ENCODE measurements around the gene LENG9.

The LENG9 gene

DNA sequence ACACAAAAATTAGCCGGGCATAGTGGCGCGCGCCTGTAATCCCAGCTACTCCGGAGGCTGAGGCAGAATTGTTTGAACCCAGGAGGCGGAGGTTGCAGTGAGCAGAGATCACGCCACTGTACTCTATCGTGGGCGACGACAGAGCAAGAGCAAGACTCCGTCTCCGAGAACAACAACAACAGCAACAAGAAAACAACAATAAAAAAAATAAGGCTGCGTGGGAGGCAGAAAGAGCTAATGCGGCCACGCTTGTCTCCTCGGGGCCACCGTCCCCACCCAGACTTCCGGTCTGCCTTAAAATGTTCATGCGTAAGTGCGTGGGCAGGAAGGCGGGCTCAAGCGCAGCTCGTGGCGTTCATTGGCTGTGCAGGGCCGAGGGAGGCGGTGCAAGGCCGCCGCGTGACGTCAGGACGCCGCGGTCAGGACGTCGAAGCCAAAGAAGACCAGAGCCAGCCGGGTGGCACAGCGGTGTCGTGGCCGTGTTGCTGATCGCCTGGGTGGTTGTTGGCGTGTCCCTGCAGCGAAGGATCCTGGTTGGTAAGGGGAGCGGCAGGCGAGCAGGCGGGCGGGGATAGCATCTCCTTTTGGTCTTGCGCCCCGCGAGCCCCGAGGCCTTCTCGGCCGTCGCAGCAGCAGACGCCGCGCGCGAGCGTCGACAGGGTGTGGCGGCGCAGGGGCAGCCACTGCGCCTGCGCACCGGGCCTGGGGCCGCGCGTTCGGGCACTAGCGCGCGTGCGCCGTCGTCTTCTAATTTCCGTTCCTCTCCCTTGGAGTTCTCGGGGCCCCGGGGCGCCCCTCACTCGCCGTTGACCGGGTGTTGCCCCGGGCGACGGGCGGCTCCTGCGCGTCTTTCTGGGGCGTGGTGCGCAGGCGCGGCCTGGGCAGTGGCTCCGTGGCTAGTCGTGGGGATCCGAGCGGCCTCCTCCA lies 14.5 kb downstream of the LENG9 start, which contains the start of gene LENG8 (continued):
- TF ChIP-seq ZNF23 (tag by site-specific recombination; IDR thresholded peaks at IDR 0.05; ENCODE audit: borderline replicate concordance), result no peak
- no peak for TF ChIP-seq ZNF350 (tag by site-specific recombination; IDR thresholded peaks at IDR 0.05)
- TF ChIP-seq, protein P1, sequence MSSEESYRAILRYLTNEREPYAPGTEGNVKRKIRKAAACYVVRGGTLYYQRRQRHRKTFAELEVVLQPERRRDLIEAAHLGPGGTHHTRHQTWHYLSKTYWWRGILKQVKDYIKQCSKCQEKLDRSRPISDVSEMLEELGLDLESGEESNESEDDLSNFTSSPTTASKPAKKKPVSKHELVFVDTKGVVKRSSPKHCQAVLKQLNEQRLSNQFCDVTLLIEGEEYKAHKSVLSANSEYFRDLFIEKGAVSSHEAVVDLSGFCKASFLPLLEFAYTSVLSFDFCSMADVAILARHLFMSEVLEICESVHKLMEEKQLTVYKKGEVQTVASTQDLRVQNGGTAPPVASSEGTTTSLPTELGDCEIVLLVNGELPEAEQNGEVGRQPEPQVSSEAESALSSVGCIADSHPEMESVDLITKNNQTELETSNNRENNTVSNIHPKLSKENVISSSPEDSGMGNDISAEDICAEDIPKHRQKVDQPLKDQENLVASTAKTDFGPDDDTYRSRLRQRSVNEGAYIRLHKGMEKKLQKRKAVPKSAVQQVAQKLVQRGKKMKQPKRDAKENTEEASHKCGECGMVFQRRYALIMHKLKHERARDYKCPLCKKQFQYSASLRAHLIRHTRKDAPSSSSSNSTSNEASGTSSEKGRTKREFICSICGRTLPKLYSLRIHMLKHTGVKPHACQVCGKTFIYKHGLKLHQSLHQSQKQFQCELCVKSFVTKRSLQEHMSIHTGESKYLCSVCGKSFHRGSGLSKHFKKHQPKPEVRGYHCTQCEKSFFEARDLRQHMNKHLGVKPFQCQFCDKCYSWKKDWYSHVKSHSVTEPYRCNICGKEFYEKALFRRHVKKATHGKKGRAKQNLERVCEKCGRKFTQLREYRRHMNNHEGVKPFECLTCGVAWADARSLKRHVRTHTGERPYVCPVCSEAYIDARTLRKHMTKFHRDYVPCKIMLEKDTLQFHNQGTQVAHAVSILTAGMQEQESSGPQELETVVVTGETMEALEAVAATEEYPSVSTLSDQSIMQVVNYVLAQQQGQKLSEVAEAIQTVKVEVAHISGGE (tag by site-specific recombination; conservative IDR thresholded peaks at IDR 0.05; ENCODE audit: low read depth), result peak; percentile 85
- TF ChIP-seq, protein P2, sequence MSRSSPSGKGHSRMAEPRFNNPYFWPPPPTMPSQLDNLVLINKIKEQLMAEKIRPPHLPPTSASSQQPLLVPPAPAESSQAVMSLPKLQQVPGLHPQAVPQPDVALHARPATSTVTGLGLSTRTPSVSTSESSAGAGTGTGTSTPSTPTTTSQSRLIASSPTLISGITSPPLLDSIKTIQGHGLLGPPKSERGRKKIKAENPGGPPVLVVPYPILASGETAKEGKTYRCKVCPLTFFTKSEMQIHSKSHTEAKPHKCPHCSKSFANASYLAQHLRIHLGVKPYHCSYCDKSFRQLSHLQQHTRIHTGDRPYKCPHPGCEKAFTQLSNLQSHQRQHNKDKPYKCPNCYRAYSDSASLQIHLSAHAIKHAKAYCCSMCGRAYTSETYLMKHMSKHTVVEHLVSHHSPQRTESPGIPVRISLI (tag by site-specific recombination; IDR thresholded peaks at IDR 0.05), result peak; percentile 94
- TF ChIP-seq ZNF37A (tag by site-specific recombination; IDR thresholded peaks at IDR 0.05), result no peak
- TF ChIP-seq EGR2 (tag by site-specific recombination; IDR thresholded peaks at IDR 0.05; ENCODE audit: low read depth), result peak; percentile 92
- TF ChIP-seq, protein P3, sequence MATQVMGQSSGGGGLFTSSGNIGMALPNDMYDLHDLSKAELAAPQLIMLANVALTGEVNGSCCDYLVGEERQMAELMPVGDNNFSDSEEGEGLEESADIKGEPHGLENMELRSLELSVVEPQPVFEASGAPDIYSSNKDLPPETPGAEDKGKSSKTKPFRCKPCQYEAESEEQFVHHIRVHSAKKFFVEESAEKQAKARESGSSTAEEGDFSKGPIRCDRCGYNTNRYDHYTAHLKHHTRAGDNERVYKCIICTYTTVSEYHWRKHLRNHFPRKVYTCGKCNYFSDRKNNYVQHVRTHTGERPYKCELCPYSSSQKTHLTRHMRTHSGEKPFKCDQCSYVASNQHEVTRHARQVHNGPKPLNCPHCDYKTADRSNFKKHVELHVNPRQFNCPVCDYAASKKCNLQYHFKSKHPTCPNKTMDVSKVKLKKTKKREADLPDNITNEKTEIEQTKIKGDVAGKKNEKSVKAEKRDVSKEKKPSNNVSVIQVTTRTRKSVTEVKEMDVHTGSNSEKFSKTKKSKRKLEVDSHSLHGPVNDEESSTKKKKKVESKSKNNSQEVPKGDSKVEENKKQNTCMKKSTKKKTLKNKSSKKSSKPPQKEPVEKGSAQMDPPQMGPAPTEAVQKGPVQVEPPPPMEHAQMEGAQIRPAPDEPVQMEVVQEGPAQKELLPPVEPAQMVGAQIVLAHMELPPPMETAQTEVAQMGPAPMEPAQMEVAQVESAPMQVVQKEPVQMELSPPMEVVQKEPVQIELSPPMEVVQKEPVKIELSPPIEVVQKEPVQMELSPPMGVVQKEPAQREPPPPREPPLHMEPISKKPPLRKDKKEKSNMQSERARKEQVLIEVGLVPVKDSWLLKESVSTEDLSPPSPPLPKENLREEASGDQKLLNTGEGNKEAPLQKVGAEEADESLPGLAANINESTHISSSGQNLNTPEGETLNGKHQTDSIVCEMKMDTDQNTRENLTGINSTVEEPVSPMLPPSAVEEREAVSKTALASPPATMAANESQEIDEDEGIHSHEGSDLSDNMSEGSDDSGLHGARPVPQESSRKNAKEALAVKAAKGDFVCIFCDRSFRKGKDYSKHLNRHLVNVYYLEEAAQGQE (tag by site-specific recombination; IDR thresholded peaks at IDR 0.05), result no peak
- peak; percentile 99 for TF ChIP-seq ZNF629 (tag by site-specific recombination; IDR thresholded peaks at IDR 0.05)
- TF ChIP-seq ZNF555 (tag by site-specific recombination; conservative IDR thresholded peaks at IDR 0.05), result no peak
- TF ChIP-seq, protein P4, sequence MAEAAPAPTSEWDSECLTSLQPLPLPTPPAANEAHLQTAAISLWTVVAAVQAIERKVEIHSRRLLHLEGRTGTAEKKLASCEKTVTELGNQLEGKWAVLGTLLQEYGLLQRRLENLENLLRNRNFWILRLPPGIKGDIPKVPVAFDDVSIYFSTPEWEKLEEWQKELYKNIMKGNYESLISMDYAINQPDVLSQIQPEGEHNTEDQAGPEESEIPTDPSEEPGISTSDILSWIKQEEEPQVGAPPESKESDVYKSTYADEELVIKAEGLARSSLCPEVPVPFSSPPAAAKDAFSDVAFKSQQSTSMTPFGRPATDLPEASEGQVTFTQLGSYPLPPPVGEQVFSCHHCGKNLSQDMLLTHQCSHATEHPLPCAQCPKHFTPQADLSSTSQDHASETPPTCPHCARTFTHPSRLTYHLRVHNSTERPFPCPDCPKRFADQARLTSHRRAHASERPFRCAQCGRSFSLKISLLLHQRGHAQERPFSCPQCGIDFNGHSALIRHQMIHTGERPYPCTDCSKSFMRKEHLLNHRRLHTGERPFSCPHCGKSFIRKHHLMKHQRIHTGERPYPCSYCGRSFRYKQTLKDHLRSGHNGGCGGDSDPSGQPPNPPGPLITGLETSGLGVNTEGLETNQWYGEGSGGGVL (tag by site-specific recombination; IDR thresholded peaks at IDR 0.05), result no peak
- no peak for TF ChIP-seq ZNF202 (tag by site-specific recombination; IDR thresholded peaks at IDR 0.05; ENCODE audit: borderline replicate concordance)
- TF ChIP-seq ZNF549 (tag by site-specific recombination; IDR thresholded peaks at IDR 0.05), result no peak
- peak; percentile 24; the same call in 1 of the 2 replicates for TF ChIP-seq ZNF24 (tag by site-specific recombination; IDR thresholded peaks at IDR 0.05)
- TF ChIP-seq, protein P5, sequence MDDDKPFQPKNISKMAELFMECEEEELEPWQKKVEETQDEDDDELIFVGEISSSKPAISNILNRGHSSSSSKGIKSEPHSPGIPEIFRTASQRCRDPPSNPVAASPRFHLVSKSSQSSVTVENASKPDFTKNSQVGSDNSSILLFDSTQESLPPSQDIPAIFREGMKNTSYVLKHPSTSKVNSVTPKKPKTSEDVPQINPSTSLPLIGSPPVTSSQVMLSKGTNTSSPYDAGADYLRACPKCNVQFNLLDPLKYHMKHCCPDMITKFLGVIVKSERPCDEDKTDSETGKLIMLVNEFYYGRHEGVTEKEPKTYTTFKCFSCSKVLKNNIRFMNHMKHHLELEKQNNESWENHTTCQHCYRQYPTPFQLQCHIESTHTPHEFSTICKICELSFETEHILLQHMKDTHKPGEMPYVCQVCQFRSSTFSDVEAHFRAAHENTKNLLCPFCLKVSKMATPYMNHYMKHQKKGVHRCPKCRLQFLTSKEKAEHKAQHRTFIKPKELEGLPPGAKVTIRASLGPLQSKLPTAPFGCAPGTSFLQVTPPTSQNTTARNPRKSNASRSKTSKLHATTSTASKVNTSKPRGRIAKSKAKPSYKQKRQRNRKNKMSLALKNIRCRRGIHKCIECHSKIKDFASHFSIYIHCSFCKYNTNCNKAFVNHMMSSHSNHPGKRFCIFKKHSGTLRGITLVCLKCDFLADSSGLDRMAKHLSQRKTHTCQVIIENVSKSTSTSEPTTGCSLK (tag by site-specific recombination; IDR thresholded peaks at IDR 0.05), result no peak
- TF ChIP-seq ZNF175 (tag by site-specific recombination; IDR thresholded peaks at IDR 0.05), result no peak
- no peak for TF ChIP-seq ZNF623 (tag by site-specific recombination; IDR thresholded peaks at IDR 0.05)
- TF ChIP-seq, protein P6, sequence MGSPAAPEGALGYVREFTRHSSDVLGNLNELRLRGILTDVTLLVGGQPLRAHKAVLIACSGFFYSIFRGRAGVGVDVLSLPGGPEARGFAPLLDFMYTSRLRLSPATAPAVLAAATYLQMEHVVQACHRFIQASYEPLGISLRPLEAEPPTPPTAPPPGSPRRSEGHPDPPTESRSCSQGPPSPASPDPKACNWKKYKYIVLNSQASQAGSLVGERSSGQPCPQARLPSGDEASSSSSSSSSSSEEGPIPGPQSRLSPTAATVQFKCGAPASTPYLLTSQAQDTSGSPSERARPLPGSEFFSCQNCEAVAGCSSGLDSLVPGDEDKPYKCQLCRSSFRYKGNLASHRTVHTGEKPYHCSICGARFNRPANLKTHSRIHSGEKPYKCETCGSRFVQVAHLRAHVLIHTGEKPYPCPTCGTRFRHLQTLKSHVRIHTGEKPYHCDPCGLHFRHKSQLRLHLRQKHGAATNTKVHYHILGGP (tag by site-specific recombination; IDR thresholded peaks at IDR 0.05), result no peak
- TF ChIP-seq ZBTB48 (tag by site-specific recombination; IDR thresholded peaks at IDR 0.05), result no peak
- TF ChIP-seq ZNF112 (tag by site-specific recombination; IDR thresholded peaks at IDR 0.05), result no peak
- TF ChIP-seq ZNF211 (tag by site-specific recombination; IDR thresholded peaks at IDR 0.05; ENCODE audit: low read depth), result no peak
- TF ChIP-seq, protein P7, sequence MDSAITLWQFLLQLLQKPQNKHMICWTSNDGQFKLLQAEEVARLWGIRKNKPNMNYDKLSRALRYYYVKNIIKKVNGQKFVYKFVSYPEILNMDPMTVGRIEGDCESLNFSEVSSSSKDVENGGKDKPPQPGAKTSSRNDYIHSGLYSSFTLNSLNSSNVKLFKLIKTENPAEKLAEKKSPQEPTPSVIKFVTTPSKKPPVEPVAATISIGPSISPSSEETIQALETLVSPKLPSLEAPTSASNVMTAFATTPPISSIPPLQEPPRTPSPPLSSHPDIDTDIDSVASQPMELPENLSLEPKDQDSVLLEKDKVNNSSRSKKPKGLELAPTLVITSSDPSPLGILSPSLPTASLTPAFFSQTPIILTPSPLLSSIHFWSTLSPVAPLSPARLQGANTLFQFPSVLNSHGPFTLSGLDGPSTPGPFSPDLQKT (IDR thresholded peaks at IDR 0.05; ENCODE audit: borderline replicate concordance, low read depth, low read length), result peak; percentile 95
- TF ChIP-seq HOXD13 (CRISPR knock-in tag; IDR thresholded peaks at IDR 0.05; ENCODE audit: borderline replicate concordance), result no peak
- TF ChIP-seq ZNF747 (tag by site-specific recombination; IDR thresholded peaks at IDR 0.05), result no peak
- TF ChIP-seq ZNF121 (tag by site-specific recombination; IDR thresholded peaks at IDR 0.05), result no peak
